OCI-LY7 (cell line): ENCODE data around the gene ACSL4. TPM values are rescaled to one million over a fixed set of nuclear protein-coding genes. Genes with fewer than 3 reads are reported as not detected.
"Not testable (repeated sequence)": the region's sequence is repeated elsewhere in the genome, so short reads cannot be mapped to it uniquely, and the experiment has no call there.

Experiments used
- BruUV-seq: library from RNA; stranded (reverse); fragments of 400-500 nt; replicated peaks from 2 replicates; lab custom pipeline; 2021; lab: Mats Ljungman, UMichigan
- CTCF ChIA-PET: fragments of 300-600 bp; sonication (Branson Sonifier 250); formaldehyde crosslinking; loops from one replicate; lab custom pipeline; 2022; ENCODE audit warnings: antibody characterized with exemption; ENCODE audit not compliant: unreplicated experiment; lab: Charles Lee
- POLR2A ChIA-PET: fragments of 300-600 bp; sonication (Branson Sonifier 250); formaldehyde crosslinking; loops from one replicate; lab custom pipeline; 2022; ENCODE audit warnings: antibody characterized with exemption; lab: Charles Lee
- DNase-seq: peaks from one replicate; pipeline ENCODE4 v3.0.0-alpha.2; 2015; ENCODE audit warnings: low spot score
- H2AFZ ChIP-seq: fragments of 200-600 bp; sonication (generic), shearing (Covaris generic); 2 replicates; pipeline ENCODE4 v1.6.1; 2014; ENCODE audit warnings: mild to moderate bottlenecking, antibody characterized with exemption, low read length, moderate library complexity
- H3K27ac ChIP-seq: fragments of 200-600 bp; sonication (generic); 2 replicates; pipeline ENCODE4 v1.5.1; 2014; ENCODE audit warnings: mixed run types, low read depth, mild to moderate bottlenecking, moderate library complexity, low read length, inconsistent platforms; ENCODE audit not compliant: poor library complexity, severe bottlenecking
- H3K36me3 ChIP-seq: fragments of 200-600 bp; sonication (generic); 2 replicates; pipeline ENCODE4 v1.6.1; 2014; ENCODE audit warnings: mild to moderate bottlenecking, antibody characterized with exemption, low read length, moderate library complexity, mixed read lengths; ENCODE audit not compliant: insufficient read depth
- H3K4me1 ChIP-seq: fragments of 200-600 bp; sonication (generic); 2 replicates; pipeline ENCODE4 v1.5.1; 2014; ENCODE audit warnings: mild to moderate bottlenecking, low read length; ENCODE audit not compliant: insufficient read depth, poor library complexity, severe bottlenecking
- H3K4me2 ChIP-seq: fragments of 200-600 bp; sonication (generic); 2 replicates; pipeline ENCODE4 v1.6.1; 2014; ENCODE audit warnings: mild to moderate bottlenecking, low read length
- H3K4me3 ChIP-seq: fragments of 200-600 bp; sonication (generic); 2 replicates; pipeline ENCODE4 v1.5.1; 2014; ENCODE audit warnings: mild to moderate bottlenecking, low read depth, low read length; ENCODE audit not compliant: poor library complexity, severe bottlenecking
- H3K79me2 ChIP-seq: fragments of 200-600 bp; sonication (generic); 2 replicates; pipeline ENCODE4 v1.6.1; 2016; ENCODE audit warnings: low read depth, mild to moderate bottlenecking, low read length, moderate library complexity, mixed read lengths; ENCODE audit not compliant: insufficient read depth
- H3K9me2 ChIP-seq: fragments of 200-600 bp; sonication (generic); 2 replicates; pipeline ENCODE4 v1.6.1; 2016; ENCODE audit warnings: mild to moderate bottlenecking, low read length, mixed read lengths; ENCODE audit not compliant: insufficient read depth
- H3K9me3 ChIP-seq: fragments of 200-600 bp; sonication (generic); 2 replicates; pipeline ENCODE4 v1.6.1; 2014; ENCODE audit warnings: mild to moderate bottlenecking, mixed run types, low read length, mixed read lengths
- H4K20me1 ChIP-seq: fragments of 200-600 bp; sonication (generic); 2 replicates; pipeline ENCODE4 v1.6.1; 2014; ENCODE audit warnings: mild to moderate bottlenecking, antibody characterized with exemption, low read length, moderate library complexity, mixed read lengths; ENCODE audit not compliant: insufficient read depth
- EZH2phosphoT487 ChIP-seq: fragments of 200-600 bp; sonication (generic); IDR thresholded peaks from 2 replicates; pipeline ENCODE4 v1.6.1; 2018; ENCODE audit warnings: low read depth, borderline replicate concordance, mild to moderate bottlenecking, mixed run types, antibody characterized with exemption, low read length, moderate library complexity, mixed read lengths
- intact Hi-C: fragments of 100-400 bp; cut with micrococcal nuclease; formaldehyde crosslinking; loops from one replicate; pipeline ENCODE4 v1.10.0; 2022; ENCODE audit not compliant: unreplicated experiment
- total RNA-seq, 2 experiments: library from RNA; depleted of rRNA in 1 of 2; stranded (reverse); fragments of >200 nt in 1 of 2; shearing (Covaris generic) in 1 of 2; gene quantifications; 2 replicates each; pipeline ENCODE4 v1.2.3, GENCODE V29; 2014 to 2022
- TF ChIP-seq, protein P1 (sequence below): fragments of 200-600 bp; sonication (generic); conservative IDR thresholded peaks from 2 replicates; pipeline ENCODE4 v1.5.1; 2014; ENCODE audit warnings: mild to moderate bottlenecking, antibody characterized with exemption, low read length, moderate library complexity, mixed read lengths

The ACSL4 gene
- total RNA-seq, 2 experiments from 2014 or later, result 18.4 to 35.4 TPM

DNA sequence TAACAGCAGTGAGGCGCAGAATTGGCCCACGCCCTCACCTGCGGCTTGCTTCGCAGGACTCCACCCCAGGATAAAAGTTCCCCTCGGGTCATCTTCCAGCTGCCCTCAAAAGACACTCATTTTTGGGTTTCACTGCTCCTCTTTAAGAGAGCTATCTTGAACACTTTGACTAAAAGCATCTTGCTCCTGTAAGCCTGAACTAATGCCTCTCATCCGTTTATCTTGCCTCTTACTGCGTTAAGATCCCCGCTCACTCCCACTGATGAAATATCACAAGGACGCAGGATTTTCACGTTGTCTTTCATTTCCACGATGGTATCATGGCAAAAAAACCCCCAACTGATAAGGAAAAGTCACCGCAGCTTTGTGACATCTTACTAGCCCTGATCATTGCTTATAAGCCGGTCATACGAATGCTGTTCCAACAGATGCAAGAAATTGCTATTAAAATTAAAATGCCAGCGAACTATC, 591 bp upstream of the ACSL4 start:
- POLR2A ChIA-PET, result interaction anchor here (0.9 kb wide), 1 partner anchor 22 kb away, joined by 3 read pairs; no protein-coding TSS in a partner anchor
- BruUV-seq, result no TSS peak
- no peak for DNase-seq

DNA sequence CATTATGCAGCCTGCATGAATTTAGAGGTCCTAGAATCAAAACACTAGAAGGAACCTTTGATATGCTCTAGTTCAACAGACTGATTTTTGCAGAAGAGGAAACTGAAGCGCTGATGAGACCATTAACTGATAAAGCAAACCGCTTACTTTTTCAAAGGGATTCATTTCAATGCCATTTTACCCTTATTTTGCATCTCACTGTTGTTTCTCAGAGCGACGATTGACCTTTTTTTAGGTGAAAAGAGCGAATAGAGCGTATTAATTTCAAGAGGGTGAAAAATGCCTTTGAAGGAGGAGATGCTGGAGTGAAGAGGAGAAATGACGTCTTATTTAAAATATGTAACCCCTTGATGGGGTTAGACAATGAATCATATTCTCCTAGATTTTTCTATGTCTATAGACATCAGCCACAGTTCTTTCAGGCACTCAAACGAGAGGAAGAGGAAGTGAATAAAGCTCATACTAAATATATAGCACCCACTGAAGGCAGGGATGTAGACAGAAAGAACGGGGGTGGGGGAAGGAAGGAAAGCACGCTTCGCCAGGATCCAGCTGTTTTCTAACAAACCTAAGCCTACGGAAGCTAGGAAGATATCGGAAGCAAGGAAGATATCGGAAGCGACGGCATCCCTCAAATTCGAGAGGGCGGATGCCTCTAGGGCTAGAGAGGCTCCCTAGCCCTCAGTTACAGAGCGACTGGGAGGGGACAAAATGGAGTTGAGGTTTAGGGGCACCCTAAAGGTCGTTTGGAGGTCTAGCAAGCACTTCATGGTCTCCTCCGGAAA, 848 bp downstream of the ACSL4 start:
- H3K4me2 ChIP-seq, result peak overlapping the region; percentile 72
- BruUV-seq, result no TSS peak
- H3K27ac ChIP-seq, result peak overlapping the region; percentile 70
- H3K79me2 ChIP-seq, result peaks cover 55% of the 10 kb centered on the region
- POLR2A ChIA-PET, result interaction anchor here (0.7 to 1.6 kb wide), 3 partner anchors 16 to 98 kb away, joined by 3 to 7 read pairs (median 4); no protein-coding TSS in a partner anchor
- no peaks in the 10 kb centered on the region for H3K9me3 ChIP-seq
- no peaks in the 10 kb centered on the region for H3K9me2 ChIP-seq
- peak overlapping the region; percentile 64; the same call in 1 of the 2 replicates for H2AFZ ChIP-seq
- TF ChIP-seq, protein P1, sequence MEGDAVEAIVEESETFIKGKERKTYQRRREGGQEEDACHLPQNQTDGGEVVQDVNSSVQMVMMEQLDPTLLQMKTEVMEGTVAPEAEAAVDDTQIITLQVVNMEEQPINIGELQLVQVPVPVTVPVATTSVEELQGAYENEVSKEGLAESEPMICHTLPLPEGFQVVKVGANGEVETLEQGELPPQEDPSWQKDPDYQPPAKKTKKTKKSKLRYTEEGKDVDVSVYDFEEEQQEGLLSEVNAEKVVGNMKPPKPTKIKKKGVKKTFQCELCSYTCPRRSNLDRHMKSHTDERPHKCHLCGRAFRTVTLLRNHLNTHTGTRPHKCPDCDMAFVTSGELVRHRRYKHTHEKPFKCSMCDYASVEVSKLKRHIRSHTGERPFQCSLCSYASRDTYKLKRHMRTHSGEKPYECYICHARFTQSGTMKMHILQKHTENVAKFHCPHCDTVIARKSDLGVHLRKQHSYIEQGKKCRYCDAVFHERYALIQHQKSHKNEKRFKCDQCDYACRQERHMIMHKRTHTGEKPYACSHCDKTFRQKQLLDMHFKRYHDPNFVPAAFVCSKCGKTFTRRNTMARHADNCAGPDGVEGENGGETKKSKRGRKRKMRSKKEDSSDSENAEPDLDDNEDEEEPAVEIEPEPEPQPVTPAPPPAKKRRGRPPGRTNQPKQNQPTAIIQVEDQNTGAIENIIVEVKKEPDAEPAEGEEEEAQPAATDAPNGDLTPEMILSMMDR, result no peak
- no peak for TF ChIP-seq EZH2phosphoT487
- intact Hi-C loops, result no loop called here
- peaks cover 29% of the 10 kb centered on the region for H3K36me3 ChIP-seq
- CTCF ChIA-PET, result no interaction called here
- H3K4me1 ChIP-seq, result peaks cover 21% of the 10 kb centered on the region
- peaks cover 9% of the 10 kb centered on the region; the same call in 1 of the 2 replicates for H4K20me1 ChIP-seq
- DNase-seq, result peak; percentile 54
- H3K4me3 ChIP-seq, result peak overlapping the region; percentile 99

More for the DNA sequence above, 591 bp upstream of the ACSL4 start:
- CTCF ChIA-PET, result no interaction called here
- H3K27ac ChIP-seq, result peak overlapping the region; percentile 30
- H3K4me2 ChIP-seq, result peak overlapping the region; percentile 80
- no peak for TF ChIP-seq EZH2phosphoT487
- TF ChIP-seq, protein P1, result no peak
- peaks cover 9% of the 10 kb centered on the region; the same call in 1 of the 2 replicates for H4K20me1 ChIP-seq
- no peaks in the 10 kb centered on the region for H3K9me2 ChIP-seq
- intact Hi-C loops, result no loop called here
- H3K79me2 ChIP-seq, result peaks cover 41% of the 10 kb centered on the region
- H3K36me3 ChIP-seq, result peaks cover 15% of the 10 kb centered on the region
- H2AFZ ChIP-seq, result peak overlapping the region; percentile 93
- no peaks in the 10 kb centered on the region for H3K9me3 ChIP-seq
- peak overlapping the region; percentile 99 for H3K4me3 ChIP-seq
- H3K4me1 ChIP-seq, result peaks cover 21% of the 10 kb centered on the region

DNA sequence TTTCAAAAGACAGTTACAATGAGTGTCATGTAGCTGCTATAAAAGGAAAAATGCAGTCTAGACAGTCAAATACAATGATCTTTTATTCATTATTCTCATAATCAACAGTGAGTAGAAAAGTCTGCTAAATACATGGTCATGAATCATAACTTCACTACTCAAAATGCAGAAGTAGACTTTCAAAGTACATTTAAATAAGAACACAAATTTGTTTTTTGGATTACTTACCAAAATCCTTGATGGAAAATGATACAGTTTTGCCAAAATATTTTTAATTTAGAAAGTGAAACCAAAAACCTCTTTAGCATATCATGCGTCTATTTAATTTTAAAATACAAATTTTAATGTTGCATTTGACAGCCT, 4.9 kb downstream of the ACSL4 start:
- no peak overlapping the region for H3K4me2 ChIP-seq
- intact Hi-C loops, result no loop called here
- peaks cover 32% of the 10 kb centered on the region for H3K36me3 ChIP-seq
- POLR2A ChIA-PET, result no interaction called here
- no peak for DNase-seq
- H4K20me1 ChIP-seq, result peaks cover 9% of the 10 kb centered on the region; the same call in 1 of the 2 replicates
- H3K4me1 ChIP-seq, result peaks cover 7% of the 10 kb centered on the region
- no peaks in the 10 kb centered on the region for H3K9me2 ChIP-seq
- H2AFZ ChIP-seq, result no peak overlapping the region
- H3K79me2 ChIP-seq, result peaks cover 69% of the 10 kb centered on the region
- TF ChIP-seq, protein P1, result no peak
- no peak for TF ChIP-seq EZH2phosphoT487
- no peak overlapping the region for H3K4me3 ChIP-seq
- BruUV-seq, result no TSS peak
- no peak overlapping the region for H3K27ac ChIP-seq
- CTCF ChIA-PET, result no interaction called here
- H3K9me3 ChIP-seq, result no peaks in the 10 kb centered on the region

DNA sequence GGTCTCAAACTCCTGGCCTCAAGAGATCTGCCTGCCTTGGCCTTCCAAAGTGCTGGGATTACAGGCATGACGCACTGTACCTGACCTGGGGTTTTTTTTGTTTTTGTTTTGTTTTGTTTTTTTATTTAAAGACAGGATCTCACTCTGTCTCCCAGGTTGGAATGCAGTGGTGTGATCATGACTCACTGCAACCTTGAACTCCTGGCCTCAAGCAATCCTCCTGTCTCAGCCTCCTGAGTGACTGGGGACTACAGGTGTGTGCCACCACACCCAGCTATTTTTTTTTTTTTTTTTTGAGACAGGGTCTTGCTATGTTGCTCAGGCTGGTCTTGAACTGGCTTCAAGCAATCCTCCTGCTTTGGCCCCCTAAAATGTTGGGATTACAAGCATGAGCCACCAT, 8.1 kb downstream of the ACSL4 start:
- BruUV-seq, result not testable (repeated sequence)

More for the DNA sequence above, 8.1 kb downstream of the ACSL4 start:
- H3K9me2 ChIP-seq, CTCF ChIA-PET, H3K4me1 ChIP-seq, H4K20me1 ChIP-seq, DNase-seq, H3K9me3 ChIP-seq, intact Hi-C loops, H2AFZ ChIP-seq, H3K4me3 ChIP-seq, POLR2A ChIA-PET, H3K27ac ChIP-seq, H3K4me2 ChIP-seq: not testable (repeated sequence)
- Histone ChIP-seq H3K36me3 (peaks cover 27% of the 10 kb centered on the region), H3K79me2 (peaks cover 62% of the 10 kb centered on the region)
